HG03571 (cell line): ENCODE results near the gene FILIP1.
A peak's percentile ranks its signal among the peaks of the same experiment; 100 is the strongest.

Experiments used
- ATAC-seq: cut with Tn5 transposase; IDR thresholded peaks from one replicate; pipeline ENCODE4 v1.9.1; 2021; ENCODE audit not compliant: unreplicated experiment

FILIP1 gene

DNA sequence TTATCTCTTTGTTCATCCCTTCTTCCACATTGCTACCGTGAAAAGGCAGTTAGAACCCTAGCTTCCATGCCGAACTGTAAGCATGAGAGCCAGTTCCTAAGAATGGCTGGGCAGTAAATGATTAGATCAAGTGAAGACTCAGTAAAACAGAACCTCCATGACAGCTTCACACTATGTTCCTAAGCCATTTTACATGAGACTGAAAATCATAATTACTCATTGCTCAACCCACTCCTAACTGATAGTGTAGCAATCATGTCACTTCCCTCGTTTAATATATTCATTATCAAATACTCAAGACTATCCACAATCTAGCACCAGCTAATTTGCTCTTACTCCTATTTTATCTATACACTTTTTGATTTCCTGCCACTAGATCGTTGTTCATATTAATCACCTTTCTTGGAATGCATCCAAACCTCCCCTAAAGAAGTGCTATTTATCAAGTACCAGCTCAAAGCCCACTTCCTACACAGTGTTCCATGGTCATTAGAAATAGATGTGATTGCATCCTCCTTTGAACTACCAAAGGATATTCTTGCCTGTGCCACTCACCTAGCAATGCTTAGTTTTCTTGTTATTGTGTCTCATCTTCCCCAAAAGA lies 215.0 kb downstream of the FILIP1 start:
- no peak for ATAC-seq

DNA sequence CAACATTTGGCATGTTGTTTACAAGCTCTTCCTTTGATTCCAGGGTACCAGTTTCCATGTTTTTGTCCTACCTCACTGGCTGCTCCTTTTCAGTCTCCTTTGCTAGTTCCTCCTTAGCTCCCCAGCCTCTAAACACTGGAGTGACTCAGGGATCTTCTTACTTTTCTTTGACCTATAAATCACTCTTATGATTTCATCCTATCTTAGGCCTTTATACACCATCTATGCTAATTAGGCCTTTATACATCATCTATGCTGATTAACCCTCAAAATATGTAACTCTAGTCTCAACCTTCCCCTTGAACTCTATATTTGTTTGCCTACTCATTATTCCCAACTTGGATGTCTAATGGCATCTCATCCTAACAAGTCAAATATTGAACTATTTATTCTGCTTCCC lies 218.5 kb downstream of the FILIP1 start:
- no peak for ATAC-seq

DNA sequence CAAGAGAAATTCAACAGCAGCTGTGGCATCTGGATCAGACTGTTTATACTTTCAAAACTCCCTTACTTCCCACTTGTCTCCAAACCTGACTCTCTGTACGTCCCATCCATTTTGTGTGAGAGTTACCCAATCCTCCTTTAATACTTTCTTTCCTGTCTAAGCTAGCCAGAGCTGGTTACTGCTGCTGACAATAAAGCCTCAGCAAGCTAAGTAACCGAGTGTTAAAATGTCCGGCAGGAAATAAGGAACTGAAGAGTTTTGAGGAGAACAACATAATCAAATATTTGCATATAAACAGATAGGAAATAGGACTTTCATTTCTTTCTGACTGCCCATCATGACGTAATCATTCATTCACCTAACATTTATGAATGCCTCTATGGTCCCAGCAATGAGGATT lies 220.6 kb downstream of the FILIP1 start:
- no peak for ATAC-seq

DNA sequence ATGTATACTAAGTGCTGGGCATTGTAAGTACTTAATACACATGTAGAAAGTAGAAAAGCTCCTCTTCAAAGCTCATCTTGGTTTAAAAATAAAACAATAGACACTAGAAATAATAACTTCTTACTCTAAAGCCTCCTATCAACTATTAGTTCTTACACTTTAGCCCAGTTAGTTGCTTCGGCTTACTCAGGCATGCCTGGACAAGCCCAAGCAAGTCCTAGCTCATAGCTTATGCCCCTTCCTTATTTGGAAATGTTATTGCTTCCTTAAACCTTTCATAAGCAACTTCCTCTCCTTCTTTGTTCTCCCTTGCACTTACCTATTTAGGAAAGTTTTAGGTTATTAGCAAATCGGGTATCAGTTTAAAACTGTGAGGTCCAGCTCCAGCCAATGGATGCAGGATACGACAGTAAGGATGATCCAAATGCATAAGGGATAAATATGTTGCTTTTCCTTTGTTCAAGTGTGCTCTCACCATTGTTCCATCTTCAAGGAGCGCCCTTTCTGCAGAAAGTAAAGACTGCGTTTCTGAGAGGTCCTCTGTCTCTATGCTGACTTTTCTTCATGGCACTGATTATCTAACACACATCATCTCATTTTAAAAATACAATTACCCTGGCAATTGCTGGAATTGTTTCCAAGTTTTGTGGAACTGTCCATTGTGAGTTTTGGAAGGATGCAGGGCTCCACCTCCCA lies 221.3 kb downstream of the FILIP1 start:
- no peak for ATAC-seq

DNA sequence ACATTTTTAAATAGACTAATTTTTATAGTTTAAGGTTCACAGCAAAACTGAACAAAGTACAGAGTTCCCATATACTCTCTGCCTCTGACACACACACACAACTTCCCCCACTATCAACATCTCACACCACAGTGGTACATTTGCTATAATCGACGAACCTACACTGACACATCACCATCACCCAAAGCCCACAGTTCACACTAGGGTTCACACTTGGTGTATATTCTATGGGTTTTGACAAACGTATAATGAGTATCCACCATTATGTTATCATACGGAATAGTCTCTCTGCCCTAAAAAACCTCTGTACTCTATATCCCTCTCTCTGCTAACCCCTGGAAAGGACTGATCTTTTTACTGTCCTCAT lies 224.6 kb downstream of the FILIP1 start:
- ATAC-seq = no peak

DNA sequence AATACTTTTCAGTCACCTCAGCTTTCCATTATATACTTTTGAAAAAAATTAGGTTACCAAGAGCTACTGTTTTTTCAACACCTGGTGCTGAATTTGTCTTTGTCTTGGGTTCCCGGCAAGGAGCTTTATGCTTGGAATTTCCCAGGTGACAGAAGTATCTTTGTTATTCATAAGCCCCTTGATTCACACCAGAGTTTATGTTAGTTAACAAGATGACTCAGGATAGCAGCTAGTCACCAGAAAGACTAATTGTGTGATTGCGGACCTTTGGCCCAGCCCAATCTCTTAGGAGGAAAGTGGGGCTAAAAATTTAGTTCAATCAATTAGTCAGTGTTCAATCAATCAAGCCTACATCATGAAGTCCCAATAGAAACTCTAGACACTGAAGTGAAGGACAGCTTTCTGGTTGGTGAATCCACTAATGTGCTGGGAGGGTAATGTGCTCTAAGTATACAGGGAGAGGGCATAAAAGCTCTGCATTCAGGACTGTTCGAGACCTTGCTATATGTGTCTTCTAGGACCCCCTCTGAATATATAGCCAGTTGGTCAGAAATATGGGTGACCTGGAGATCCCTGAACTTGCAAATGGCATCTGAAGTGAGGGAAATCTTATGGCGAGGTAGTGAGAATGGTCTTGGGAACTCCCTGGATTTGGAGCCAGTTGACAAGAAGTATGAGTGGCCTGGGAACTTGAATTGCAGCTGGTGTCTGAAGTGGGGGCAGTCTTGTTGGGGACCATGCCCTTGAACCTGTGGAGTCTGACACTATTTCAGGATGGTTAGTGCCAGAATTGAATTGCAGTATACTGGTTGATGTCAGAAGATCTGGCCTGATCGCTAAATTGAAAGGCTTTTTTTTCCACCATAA lies 225.2 kb downstream of the FILIP1 start:
- ATAC-seq = no peak

DNA sequence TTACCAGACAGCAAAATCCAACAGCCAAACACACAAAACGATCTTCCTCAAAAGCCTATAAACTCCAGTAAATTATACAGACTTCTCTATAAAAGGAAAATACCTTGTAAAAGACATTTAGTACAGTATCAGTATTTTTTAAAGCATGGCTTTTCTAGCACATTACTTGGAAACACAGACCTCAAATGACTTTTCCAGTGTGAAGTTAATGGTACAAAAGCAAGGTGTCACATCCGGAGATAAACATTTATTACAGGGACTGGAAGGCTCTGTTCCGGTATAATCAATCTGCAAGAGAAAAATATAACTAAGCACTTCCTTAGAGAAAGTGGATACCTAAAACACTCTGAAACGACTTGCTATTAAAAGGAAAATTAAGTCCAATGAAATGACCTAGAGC lies 226.1 kb downstream of the FILIP1 start:
- ATAC-seq = no peak

DNA sequence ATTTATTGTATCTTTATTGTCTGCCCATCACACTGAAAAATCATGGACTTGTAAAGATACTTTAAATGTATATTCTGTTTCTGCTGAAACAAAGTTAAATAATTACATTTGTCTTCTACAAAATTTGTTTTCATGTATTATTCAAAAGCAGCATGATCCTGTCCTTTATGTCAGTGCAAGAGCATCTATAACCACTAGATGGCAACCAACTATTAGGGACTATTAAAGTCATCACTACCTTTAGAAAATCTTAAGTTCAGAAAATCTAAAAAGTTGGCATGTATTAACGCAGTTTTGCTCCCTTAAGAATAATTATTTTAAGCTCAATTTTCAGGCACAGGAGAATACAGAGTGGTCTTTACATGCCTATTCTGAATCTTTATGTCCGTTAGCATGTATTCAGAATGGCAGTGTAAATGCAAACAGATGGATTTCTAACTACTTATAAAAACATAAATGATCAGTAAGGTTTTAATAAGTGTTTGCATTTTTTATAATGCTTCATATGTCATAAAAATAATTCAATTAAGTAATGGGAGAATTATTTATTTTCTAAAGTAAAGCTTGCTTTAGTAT lies 226.8 kb downstream of the FILIP1 start:
- ATAC-seq = peak; percentile 62

DNA sequence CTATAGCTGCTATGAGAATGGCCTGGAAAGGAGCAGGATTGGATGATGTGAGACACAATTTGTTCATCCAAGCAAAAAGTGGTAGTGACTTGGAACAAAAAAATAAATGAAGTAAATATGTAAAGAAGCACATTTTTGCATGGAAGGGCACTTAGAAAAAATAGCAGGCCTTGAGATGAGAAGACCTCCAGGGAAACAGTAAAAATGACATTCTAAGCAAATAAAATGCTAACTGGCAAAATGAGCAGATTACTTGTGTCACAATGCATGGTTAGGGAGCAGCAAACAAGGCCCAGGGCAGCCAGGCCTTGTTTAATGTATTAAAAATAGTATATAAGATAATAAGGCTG lies 230.2 kb downstream of the FILIP1 start:
- no peak for ATAC-seq

DNA sequence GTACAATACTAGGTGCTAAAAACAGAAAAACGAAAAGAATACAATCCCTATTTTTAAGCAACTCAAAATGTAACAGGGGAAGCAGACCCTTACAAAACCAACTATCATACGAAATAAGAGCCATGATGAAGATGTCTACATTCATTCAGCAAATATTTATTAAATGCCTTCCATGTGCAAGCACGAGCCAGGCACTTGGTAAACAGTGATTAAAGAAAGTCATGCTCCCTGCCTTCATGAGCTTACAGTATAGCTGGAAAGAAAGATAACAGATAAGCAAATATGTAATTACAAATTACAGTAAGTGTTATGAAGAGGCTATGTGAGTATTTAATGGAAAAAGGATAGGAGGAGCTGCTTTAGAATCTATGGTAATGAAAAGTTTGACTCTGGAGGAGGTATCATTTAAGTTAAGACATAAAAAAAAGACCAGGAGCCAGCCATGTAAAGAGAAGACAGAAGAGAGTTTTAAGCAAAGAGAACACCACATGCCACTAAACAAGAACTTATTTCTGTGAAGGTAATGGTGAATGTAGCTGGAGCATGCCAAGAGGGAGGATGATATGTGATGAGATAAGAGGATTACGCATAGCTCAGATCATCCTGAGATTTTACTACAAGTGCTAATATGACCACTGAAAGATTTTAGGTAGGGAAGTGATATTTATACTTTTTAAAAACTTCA lies 230.7 kb downstream of the FILIP1 start:
- no peak for ATAC-seq

DNA sequence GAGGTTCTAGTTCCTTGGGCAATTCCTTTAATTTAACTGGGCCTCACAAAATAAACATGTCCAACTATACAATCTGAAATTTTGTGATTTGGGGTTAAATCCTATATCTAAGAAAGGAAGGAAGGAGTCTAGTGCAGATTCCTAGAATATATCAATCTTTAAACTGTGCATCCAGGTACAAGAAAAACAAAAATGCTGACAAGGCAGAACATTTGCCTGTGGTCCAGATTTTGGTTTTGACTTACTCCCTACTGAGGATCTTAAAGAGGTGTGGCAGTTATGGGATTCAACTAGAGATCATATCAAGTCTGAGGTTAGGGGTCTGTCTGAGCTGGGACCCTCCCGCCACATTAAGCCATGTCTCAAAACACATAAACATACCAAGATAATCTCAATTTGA lies 232.3 kb downstream of the FILIP1 start:
- ATAC-seq = no peak

DNA sequence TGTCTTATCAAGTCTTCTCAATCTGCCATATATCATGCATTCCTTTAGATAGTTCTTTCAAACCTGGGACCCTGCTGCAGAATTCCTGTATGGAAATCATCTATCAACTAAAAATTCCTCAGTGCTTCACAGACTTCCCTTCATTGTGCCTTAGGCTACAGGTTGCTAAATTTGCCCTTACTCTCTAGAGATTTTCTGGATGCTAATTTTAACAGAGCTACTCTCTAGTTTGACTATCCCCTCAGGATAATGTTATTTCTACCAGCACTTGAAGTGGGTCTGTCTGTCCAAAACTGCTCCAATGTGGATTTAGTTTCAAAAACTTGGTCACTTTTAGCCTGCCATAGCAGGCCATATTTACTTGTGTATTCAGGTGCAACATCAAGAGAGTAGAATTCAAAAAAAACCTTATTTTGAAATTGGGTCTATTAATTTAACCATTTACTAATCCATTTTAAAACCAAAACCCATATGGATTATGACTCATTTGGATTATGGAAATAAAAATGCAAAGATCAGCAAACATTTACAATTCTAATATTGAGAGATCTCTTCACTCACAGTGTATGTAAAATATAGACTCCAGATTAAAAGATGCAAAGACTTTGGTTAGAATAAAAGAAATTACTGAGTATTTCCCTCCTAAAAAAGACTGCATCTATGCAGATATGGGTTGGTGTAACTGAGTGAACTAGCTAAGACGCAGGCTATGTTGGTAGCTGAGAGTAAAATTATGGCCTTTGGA lies 236.1 kb downstream of the FILIP1 start:
- ATAC-seq = no peak

DNA sequence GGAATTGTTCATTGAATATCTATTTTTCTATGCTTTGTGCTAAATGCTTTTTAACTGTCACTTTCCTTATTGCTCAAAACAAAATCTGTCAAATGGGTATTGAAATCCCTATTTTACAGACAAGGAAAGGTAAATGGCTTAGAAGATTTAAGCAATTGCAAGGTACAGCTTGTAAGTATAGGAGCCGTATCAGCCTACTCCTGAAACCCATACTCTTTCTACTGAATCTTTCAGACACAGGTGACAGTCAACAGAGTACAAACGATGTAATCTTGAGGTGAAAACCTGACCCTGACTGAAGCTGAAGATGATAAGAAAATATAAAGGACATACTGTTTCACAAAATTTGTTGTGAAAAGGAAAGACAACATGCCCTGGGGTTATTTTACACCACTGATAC lies 243.0 kb downstream of the FILIP1 start:
- no peak for ATAC-seq

DNA sequence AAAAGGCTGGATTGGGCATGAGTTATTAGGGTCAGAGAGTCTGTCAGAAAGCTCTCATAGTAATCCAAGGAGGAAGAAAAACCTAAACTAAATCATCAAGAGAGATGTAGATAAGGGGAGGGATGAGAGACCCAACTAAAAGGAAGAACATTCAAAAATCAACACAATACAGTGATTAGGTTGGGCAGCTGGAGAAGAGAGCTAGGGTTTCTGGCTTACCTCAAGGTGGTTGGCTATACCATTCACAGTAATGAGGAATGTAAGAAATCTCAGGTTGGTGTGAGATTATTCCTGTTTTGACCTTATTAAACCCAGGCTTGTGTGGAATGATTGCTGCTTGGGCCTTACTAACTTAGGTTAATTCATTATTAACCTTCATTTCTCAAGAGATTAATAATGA lies 243.8 kb downstream of the FILIP1 start:
- ATAC-seq = no peak

DNA sequence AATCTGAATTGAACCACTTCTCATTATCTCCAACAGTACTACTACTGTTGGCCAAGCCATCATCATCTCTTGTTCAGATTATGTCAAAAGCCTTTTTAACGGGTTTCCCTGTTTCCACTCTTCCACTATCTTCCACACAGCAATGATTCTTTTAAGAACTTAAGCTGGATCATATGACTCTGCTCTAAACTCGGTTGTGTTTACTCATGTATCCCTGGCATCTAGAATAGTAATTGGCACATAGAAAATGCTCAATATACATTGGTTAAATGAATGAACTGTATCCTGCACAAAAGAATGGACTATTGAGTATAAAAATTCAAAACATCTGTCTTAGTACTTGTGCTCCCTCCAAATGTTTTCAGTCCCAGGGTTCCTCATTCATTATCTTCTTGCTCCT lies 247.2 kb downstream of the FILIP1 start:
- ATAC-seq = no peak

DNA sequence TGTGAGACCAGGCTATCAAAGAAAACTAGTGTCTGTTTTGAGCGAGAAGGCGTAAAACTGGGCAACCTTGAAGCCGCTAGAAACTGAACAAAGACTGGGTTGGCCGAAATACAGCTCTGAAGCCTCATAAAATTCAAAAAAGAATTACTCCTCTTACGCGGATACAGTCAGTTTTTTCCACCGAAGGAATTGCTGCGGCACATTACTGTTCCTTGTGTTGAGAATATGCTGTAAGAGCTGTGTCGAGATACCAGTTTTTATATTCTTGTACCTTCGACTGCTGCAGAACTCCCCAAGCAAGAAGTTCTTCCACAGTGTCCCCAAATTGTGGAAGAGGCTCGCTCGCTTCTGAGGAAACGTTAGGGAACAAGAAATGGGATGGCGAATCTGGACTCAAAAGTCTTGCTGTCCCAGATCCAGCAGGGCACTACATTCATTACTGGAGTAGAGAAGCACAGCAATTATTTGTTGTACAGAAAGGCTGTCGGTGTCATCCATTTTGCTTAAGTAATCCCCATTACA lies 249.5 kb downstream of the FILIP1 start:
- no peak for ATAC-seq

DNA sequence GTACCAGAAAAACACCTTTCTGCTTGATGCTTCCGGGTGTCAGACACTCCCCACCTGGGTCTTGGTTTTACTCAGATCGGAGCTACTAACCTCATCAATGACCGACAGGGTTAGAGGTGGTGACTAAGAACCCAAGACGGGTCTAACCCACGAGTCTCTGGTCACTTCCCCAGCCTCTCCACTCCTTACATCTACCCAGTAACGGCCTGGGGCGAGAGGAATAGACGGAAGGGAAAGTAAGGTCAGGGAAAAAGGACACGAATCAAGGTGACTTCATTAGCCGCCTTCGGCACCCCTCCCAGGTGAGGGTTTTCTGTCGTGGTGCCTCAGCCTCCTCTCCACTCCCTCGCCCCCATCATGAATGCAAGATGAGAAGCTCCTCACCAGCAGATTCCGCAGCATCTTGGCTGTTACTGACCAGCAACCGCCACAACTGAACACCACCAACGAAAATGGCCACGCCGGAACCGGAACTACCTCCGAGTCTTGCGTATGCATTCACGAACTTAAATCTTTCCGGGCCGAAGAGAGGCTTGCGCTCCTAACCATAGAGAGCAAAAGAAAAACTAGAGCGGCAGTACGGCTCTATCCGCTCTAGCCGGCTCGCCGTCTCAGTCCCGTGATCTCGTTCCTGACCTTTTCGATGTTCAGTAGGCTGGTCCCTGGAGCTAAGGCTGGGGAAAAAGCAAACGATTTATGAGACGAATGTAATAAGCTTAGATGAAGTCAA lies 250.1 kb downstream of the FILIP1 start, which contains the start of gene COX7A2:
Gene COX7A2 (minus strand): TSS at position 469 of the 730 bp plus-strand sequence. CDS start 67 bp downstream, at position 402.
- peak; percentile 96 for ATAC-seq
